ENCODE measurements around the gene SRGAP3.
A peak's percentile ranks its signal among the peaks of the same experiment; 100 is the strongest.

Gene SRGAP3

GRCh38 chr3:9028134-9028533 lies 221.3 kb downstream of the SRGAP3 start:
- ChIA-PET CTCF (interaction anchor here (1.0 kb wide), 1 partner anchor 274 kb away, joined by 3 read pairs; no protein-coding TSS in a partner anchor), POLR2A (no interaction called here)
- H3K9me3 ChIP-seq (ENCODE audit: control insufficient read depth, insufficient read depth, low read depth, low read length) = no peaks in the 10 kb centered on the region
- no peak overlapping the region for H3K4me3 ChIP-seq (ENCODE audit: low read depth, low read length)
- no peaks in the 10 kb centered on the region for H3K36me3 ChIP-seq (ENCODE audit: control insufficient read depth in 2 of 2, insufficient read depth in 1 of 2, low read length in 2 of 2)
- peak; percentile 61 for TF ChIP-seq ZNF335 (tag by site-specific recombination; conservative IDR thresholded peaks at IDR 0.05)
- peak; percentile 48 for TF ChIP-seq FEZF1 (tag by site-specific recombination; IDR thresholded peaks at IDR 0.05)
- no peak for TF ChIP-seq ZFP3 (tag by site-specific recombination; IDR thresholded peaks at IDR 0.05; ENCODE audit: low read depth)
- 0 out of 2 replicates have a peak, but pooled peaks have one; percentile 22 for TF ChIP-seq ZNF518A (tag by site-specific recombination; conservative IDR thresholded peaks at IDR 0.05; ENCODE audit: low read depth)
- peak; percentile 44 for TF ChIP-seq ZBTB17 (tag by site-specific recombination; IDR thresholded peaks at IDR 0.05)
- TF ChIP-seq CTCF (tag by site-specific recombination; IDR thresholded peaks at IDR 0.05) = no peak
- TF ChIP-seq GLIS2 (tag by site-specific recombination; IDR thresholded peaks at IDR 0.05) = peak; percentile 33; the same call in 1 of the 2 replicates
- TF ChIP-seq ZNF138 (tag by site-specific recombination; IDR thresholded peaks at IDR 0.05; ENCODE audit: borderline replicate concordance) = no peak
- no peak for TF ChIP-seq ZBTB10 (tag by site-specific recombination; IDR thresholded peaks at IDR 0.05)
- no peak for TF ChIP-seq ZFHX2 (tag by site-specific recombination; conservative IDR thresholded peaks at IDR 0.05)
- TF ChIP-seq GFI1B (tag by site-specific recombination; IDR thresholded peaks at IDR 0.05) = no peak
- TF ChIP-seq PRDM10 (tag by site-specific recombination; IDR thresholded peaks at IDR 0.05) = peak; percentile 50; the same call in 1 of the 2 replicates
- TF ChIP-seq ZIC2 (tag by site-specific recombination; IDR thresholded peaks at IDR 0.05) = peak; percentile 72
- TF ChIP-seq ZBTB44 (tag by site-specific recombination; IDR thresholded peaks at IDR 0.05) = peak; percentile 40; the same call in 1 of the 2 replicates
- TF ChIP-seq HOXC10 (CRISPR knock-in tag; IDR thresholded peaks at IDR 0.05) = no peak
- no peak for TF ChIP-seq ZNF394 (tag by site-specific recombination; IDR thresholded peaks at IDR 0.05; ENCODE audit: borderline replicate concordance)
- no peak for TF ChIP-seq ZNF768 (tag by site-specific recombination; IDR thresholded peaks at IDR 0.05)
- TF ChIP-seq ZNF16 (tag by site-specific recombination; IDR thresholded peaks at IDR 0.05; ENCODE audit: low read depth) = no peak
- peak; percentile 85 for TF ChIP-seq GLIS1 (tag by site-specific recombination; IDR thresholded peaks at IDR 0.05)
- no peak for TF ChIP-seq ZNF391 (tag by site-specific recombination; IDR thresholded peaks at IDR 0.05; ENCODE audit: borderline replicate concordance, low read depth)
- no peak for TF ChIP-seq ZNF549 (tag by site-specific recombination; IDR thresholded peaks at IDR 0.05)
- H3K27ac ChIP-seq (ENCODE audit: extremely low read depth, low read depth, low read length) = no peak overlapping the region
- H3K4me1 ChIP-seq (ENCODE audit: control insufficient read depth, insufficient read depth, low read length) = no peaks in the 10 kb centered on the region
